ENCODE measurements around the gene NAPSA. TPM values are rescaled to one million over a fixed set of nuclear protein-coding genes. Genes with fewer than 3 reads are reported as not detected.

Gene NAPSA
- total RNA-seq, 3 donors from 2014 or later (not counting 1 experiment from before 2014, with no cell fraction given), result 0.94 to 1.3 (median 0.95) TPM

DNA sequence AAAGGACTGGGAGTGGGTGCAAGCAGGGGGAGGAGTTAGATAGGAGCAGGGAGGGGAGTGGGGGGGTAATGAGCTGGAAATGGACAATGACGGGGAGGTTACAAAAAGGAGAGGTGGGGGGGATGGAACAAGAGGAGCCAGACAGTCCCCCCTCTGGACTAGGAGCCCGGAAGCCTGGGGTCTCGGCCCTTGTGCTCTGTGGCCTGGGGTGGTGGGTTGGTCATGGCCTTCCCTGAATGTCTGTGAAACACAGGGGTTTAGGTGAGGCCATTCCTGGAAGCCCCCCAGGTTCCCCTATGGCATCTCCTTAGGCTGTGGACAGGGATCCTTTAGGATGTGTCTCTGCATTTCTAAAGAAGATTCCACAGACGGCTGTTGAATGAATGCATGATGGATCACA lies 48.3 kb downstream of the NAPSA start:
- no peaks in the 10 kb centered on the region for H3K36me3 Mint-ChIP-seq
- no peak for DNase-seq
- TF ChIP-seq, protein P1, sequence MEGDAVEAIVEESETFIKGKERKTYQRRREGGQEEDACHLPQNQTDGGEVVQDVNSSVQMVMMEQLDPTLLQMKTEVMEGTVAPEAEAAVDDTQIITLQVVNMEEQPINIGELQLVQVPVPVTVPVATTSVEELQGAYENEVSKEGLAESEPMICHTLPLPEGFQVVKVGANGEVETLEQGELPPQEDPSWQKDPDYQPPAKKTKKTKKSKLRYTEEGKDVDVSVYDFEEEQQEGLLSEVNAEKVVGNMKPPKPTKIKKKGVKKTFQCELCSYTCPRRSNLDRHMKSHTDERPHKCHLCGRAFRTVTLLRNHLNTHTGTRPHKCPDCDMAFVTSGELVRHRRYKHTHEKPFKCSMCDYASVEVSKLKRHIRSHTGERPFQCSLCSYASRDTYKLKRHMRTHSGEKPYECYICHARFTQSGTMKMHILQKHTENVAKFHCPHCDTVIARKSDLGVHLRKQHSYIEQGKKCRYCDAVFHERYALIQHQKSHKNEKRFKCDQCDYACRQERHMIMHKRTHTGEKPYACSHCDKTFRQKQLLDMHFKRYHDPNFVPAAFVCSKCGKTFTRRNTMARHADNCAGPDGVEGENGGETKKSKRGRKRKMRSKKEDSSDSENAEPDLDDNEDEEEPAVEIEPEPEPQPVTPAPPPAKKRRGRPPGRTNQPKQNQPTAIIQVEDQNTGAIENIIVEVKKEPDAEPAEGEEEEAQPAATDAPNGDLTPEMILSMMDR (IDR thresholded peaks at IDR 0.05), result no peak
- H3K4me1 Mint-ChIP-seq, result peaks cover 6 to 10% of the 10 kb centered on the region in 2 donors
- intact Hi-C loops (cut with micrococcal nuclease), result no loop called here
- Histone ChIP-seq H3K27ac (ENCODE audit: low read length) (no peak overlapping the region), H3K4me1 (ENCODE audit: control insufficient read depth, insufficient read depth, low read length) (peaks cover 6% of the 10 kb centered on the region), H3K27me3 (ENCODE audit: control insufficient read depth, insufficient read depth, low read length) (peaks cover 30% of the 10 kb centered on the region), H3K36me3 (ENCODE audit: control insufficient read depth, insufficient read depth, low read length) (no peaks in the 10 kb centered on the region), H3K9me3 (ENCODE audit: control insufficient read depth, insufficient read depth, low read length) (no peaks in the 10 kb centered on the region), H3K4me3 (ENCODE audit: low read length) (no peak overlapping the region)
- H3K4me3 Mint-ChIP-seq, result no peak overlapping the region
- H3K27me3 Mint-ChIP-seq (ENCODE audit: low read depth in 2 of 2), result peaks cover 35 to 50% of the 10 kb centered on the region in 2 donors
- H3K27ac Mint-ChIP-seq, result no peak overlapping the region
- WGBS (ENCODE audit: insufficient coverage), result 81% methylated on average over 4 of the region's 4 CpGs
- no peak for ATAC-seq
- peaks cover 0 to 2% of the 10 kb centered on the region in 2 donors for H3K9me3 Mint-ChIP-seq

DNA sequence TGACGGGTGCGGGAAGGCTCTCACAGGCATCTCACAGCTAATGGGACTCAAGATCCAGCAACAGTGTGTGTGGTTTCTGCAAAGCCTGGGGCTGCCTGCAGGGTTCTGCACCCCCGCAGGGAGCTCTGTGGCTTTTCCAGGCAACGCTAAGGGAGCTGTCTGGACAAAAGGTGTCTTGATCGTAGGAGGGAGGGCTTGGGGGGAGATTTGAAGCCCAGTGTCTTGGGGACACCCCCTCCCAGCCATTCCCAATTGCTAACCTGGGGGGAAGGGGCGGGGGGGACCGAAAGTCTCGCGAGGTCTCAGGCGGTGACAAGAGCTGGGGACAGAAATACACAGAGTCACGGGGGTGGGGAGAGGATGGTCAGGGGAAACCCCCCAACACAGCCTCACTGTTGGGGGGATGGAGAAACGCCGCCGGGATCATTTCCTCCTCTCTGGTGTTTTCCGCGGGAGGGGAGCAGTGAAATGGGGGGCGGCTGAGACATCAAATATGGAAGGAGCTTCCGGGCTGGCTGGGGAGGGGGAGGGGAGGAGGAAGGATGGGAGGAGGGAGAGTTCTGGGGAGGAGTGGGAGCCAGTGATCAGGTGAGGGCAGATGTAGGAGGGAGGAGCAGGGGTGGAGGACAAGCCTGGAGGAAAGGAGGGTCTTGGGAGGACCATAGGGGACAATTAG lies 49.5 kb downstream of the NAPSA start:
- peaks cover 0 to 2% of the 10 kb centered on the region in 2 donors for H3K9me3 Mint-ChIP-seq
- WGBS (ENCODE audit: insufficient coverage), result under 1% methylated on average over 12 of the region's 18 CpGs
- H3K36me3 Mint-ChIP-seq, result no peaks in the 10 kb centered on the region
- peak in 1 of 2 donors; percentile 37 for DNase-seq
- ATAC-seq, result peak in 2 of 3 donors; percentile 59 to 66
- no peak overlapping the region for H3K4me3 Mint-ChIP-seq
- no peak overlapping the region for H3K27ac Mint-ChIP-seq
- H3K27me3 Mint-ChIP-seq (ENCODE audit: low read depth in 2 of 2), result peaks cover 39 to 51% of the 10 kb centered on the region in 2 donors
- Histone ChIP-seq H3K27me3 (ENCODE audit: control insufficient read depth, insufficient read depth, low read length) (peaks cover 38% of the 10 kb centered on the region), H3K27ac (ENCODE audit: low read length) (no peak overlapping the region), H3K9me3 (ENCODE audit: control insufficient read depth, insufficient read depth, low read length) (no peaks in the 10 kb centered on the region), H3K4me3 (ENCODE audit: low read length) (no peak overlapping the region), H3K36me3 (ENCODE audit: control insufficient read depth, insufficient read depth, low read length) (no peaks in the 10 kb centered on the region), H3K4me1 (ENCODE audit: control insufficient read depth, insufficient read depth, low read length) (peaks cover 6% of the 10 kb centered on the region)
- H3K4me1 Mint-ChIP-seq, result peaks cover 6 to 10% of the 10 kb centered on the region in 2 donors
- TF ChIP-seq, protein P1 (IDR thresholded peaks at IDR 0.05), result no peak
- intact Hi-C loops (cut with micrococcal nuclease), result no loop called here

GRCh38 chr19:50314724-50315708 lies 50.4 kb downstream of the NAPSA start:
- TF ChIP-seq, protein P1 (IDR thresholded peaks at IDR 0.05), result no peak
- Mint-ChIP-seq H3K9me3 (peaks cover 0 to 2% of the 10 kb centered on the region in 2 donors), H3K27me3 (ENCODE audit: low read depth in 2 of 2) (peaks cover 48 to 56% of the 10 kb centered on the region in 2 donors), H3K4me1 (peaks cover 6 to 10% of the 10 kb centered on the region in 2 donors), H3K36me3 (no peaks in the 10 kb centered on the region), H3K4me3 (no peak overlapping the region), H3K27ac (no peak overlapping the region)
- 6% methylated on average over 31 of the region's 40 CpGs for WGBS (ENCODE audit: insufficient coverage)
- no peak for DNase-seq
- H3K27ac ChIP-seq (ENCODE audit: low read length), result no peak overlapping the region
- peaks cover 6% of the 10 kb centered on the region for H3K4me1 ChIP-seq (ENCODE audit: control insufficient read depth, insufficient read depth, low read length)
- no peak overlapping the region for H3K4me3 ChIP-seq (ENCODE audit: low read length)
- no peaks in the 10 kb centered on the region for H3K36me3 ChIP-seq (ENCODE audit: control insufficient read depth, insufficient read depth, low read length)
- no peaks in the 10 kb centered on the region for H3K9me3 ChIP-seq (ENCODE audit: control insufficient read depth, insufficient read depth, low read length)
- H3K27me3 ChIP-seq (ENCODE audit: control insufficient read depth, insufficient read depth, low read length), result peaks cover 40% of the 10 kb centered on the region
- ATAC-seq, result no peak
- intact Hi-C loops (cut with micrococcal nuclease), result no loop called here

Data from natural killer cell (primary cell).